ENCODE results near the gene NBDY.
A peak's percentile ranks its signal among the peaks of the same experiment; 100 is the strongest.
"Not testable (repeated sequence)": the region's sequence is repeated elsewhere in the genome, so short reads cannot be mapped to it uniquely, and the experiment has no call there.

NBDY gene

DNA sequence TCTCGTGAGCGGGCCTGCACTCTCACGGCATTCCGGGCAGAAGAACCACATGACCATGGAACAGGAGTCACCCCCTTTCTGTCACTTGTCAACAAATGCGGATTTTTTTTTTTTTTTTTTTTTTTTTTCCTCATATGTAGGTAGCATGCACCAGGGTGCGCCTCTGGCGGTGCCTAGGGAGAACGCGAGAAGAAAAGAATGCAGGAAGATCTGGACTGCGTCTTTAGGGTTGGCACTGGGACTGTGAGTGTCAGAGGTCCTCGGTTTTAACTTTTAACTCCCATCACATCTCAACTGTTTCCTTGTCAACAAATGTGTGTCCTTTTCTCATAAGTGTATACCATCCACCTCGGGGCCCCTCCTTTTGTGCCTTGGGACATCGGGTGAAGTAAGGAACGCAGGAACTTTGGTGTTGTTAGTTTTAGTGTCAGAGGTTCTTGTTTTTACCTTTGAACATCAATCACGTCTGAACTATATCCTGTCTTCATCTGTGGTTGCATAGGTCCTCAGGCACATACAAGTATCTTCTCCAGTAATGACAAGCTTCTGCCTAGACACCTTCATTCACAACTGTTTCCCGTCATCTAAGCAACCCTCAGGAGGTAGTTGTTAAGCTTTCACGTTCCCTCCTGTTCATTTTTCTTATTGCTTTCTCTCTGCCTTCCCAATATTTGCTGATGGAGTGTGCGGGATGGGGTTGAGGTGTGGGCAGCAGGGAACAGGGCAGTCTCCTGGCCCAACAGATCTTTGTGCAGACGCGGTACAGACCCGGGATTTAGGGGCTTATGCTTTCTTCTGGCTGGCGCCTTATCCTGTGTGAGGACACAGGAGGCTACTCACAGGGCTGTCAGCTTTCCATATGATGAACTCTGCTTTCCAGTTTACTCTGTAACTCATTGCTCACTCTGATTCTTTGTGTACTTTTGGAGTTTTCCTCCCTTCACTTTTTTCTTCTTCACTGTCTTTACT is 51.9 kb downstream of the NBDY start:
- not testable (repeated sequence) for H3K4me3 ChIP-seq (ENCODE audit: low read depth, low read length)

DNA sequence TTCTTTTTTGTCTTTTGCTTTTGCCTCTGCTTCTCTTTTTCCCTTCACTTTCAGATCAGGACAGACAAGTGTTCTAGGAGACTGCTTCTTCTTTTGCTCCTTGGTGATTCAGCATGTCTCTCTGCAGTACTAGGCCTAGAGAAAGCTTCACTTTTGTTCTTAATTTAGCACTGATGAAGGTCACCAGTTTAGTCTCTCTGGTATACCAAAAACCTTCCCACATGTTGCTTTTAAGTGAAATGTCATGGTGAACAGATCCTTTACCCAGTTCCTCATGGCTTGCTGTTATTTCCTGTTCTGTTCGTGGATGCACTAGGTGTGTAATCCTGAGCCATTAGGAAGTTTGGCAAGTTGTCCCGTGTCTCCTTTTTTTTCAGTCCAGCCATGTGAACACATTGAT is 53.3 kb downstream of the NBDY start:
- no peak overlapping the region for H3K4me3 ChIP-seq (ENCODE audit: low read depth, low read length)
- TF ChIP-seq, protein P1, sequence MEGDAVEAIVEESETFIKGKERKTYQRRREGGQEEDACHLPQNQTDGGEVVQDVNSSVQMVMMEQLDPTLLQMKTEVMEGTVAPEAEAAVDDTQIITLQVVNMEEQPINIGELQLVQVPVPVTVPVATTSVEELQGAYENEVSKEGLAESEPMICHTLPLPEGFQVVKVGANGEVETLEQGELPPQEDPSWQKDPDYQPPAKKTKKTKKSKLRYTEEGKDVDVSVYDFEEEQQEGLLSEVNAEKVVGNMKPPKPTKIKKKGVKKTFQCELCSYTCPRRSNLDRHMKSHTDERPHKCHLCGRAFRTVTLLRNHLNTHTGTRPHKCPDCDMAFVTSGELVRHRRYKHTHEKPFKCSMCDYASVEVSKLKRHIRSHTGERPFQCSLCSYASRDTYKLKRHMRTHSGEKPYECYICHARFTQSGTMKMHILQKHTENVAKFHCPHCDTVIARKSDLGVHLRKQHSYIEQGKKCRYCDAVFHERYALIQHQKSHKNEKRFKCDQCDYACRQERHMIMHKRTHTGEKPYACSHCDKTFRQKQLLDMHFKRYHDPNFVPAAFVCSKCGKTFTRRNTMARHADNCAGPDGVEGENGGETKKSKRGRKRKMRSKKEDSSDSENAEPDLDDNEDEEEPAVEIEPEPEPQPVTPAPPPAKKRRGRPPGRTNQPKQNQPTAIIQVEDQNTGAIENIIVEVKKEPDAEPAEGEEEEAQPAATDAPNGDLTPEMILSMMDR (IDR thresholded peaks at IDR 0.05; ENCODE audit: borderline replicate concordance, insufficient read depth, low read depth, low read length) = no peak

DNA sequence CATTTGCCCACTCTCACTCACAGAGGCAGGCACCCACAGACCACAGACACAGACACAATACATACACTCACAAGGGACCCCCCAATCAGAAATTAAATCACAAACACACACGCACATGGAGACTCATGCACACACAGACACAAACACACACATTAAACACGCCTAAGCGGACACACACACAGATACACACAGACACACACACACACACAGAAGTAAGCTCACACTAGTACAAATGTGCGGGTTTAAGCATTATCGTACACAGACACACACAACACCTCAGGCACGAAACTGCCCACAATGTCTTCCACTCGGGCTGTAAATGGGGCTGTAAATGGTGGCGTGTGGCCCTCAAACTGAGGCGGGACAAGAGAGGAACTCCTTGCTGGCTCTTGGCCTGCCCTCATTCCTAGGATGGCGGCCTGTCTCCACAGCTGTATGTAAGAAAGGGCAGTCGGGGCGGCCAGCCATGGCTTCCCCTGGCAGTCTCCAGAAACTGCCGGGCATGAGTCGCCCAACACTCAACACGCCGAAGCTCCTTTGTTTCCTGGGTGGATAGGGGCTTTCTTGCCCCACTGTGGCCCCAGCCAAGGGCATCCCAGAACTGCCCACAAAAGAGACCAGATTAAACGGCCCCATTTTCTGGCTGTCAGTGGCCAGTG is 53.9 kb downstream of the NBDY start:
- peak overlapping the region; percentile 37 for H3K4me3 ChIP-seq (ENCODE audit: low read depth, low read length)
- TF ChIP-seq, protein P1 (IDR thresholded peaks at IDR 0.05; ENCODE audit: borderline replicate concordance, insufficient read depth, low read depth, low read length) = no peak

DNA sequence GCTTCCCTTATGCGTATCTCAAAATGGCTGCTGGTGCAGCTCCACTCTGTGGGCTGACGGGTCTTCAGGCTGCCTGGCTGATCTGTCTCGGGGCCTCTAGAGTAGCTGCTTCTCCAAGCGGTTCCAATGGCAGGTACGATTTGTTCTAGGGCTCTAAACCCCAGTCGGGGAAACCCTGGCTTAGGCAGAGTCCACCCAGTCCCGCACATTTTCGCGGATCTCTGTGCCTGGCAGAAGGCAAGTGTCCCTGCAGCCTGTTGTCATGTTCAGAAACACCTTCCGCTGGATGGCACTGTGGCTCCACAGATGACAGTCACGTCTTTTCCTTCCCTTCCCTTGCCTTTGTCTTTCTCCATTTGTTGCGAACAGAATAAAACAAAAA is 54.4 kb downstream of the NBDY start:
- TF ChIP-seq, protein P1 (IDR thresholded peaks at IDR 0.05; ENCODE audit: borderline replicate concordance, insufficient read depth, low read depth, low read length) = peak; percentile 39; the same call in 1 of the 2 replicates
- H3K4me3 ChIP-seq (ENCODE audit: low read depth, low read length) = peak overlapping the region; percentile 37

DNA sequence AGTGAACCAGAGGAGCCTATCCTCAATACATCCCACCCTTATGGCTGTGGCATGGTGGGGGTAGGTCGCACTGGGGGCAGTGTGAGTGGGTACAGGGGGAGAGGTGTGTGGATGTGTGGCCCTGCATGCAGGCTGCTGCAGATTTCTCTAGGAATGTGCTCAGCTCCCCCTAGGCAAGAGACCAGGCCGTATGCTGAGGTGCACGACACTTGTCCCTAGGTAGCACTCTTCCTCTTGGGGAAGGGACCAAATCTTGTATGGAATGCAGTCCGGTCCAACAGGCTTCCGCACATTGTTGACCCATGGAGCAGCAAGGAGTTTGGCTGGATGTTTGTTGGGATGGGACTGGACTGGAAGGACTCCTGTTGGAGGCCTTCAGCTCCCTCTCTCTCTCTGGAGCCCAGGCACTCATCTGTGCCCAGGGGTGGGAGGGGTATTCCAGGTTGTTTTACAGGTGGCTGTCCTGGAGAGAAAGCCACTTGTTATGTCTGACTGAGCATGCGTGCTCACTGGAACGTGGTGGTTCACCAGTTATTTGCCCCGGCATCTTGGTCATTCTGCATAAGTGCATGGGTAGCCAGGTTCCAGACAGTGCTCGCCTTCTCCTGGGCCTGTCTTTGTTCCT is 55.1 kb downstream of the NBDY start:
- TF ChIP-seq, protein P1 (IDR thresholded peaks at IDR 0.05; ENCODE audit: borderline replicate concordance, insufficient read depth, low read depth, low read length) = no peak
- no peak overlapping the region for H3K4me3 ChIP-seq (ENCODE audit: low read depth, low read length)

DNA sequence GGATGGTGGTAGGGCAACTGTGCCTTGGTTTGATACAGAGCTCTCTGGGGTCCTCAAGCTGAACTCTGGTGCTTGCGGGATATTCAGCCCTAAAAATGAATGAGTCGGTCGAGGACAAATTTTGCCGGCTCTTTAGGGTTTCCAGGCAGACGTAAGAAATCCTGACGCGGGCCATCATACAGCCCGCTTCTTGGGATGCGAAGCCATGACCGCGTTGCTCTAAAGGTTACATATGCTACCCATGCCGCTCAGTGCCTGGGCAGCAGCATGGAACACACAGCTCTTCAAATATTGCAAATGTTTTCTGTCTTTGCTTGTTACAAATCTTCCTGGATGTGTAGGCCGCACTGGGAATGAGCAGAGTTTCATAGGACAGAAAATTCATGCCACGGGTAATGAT is 55.6 kb downstream of the NBDY start:
- no peak overlapping the region for H3K4me3 ChIP-seq (ENCODE audit: low read depth, low read length)
- TF ChIP-seq, protein P1 (IDR thresholded peaks at IDR 0.05; ENCODE audit: borderline replicate concordance, insufficient read depth, low read depth, low read length) = no peak

DNA sequence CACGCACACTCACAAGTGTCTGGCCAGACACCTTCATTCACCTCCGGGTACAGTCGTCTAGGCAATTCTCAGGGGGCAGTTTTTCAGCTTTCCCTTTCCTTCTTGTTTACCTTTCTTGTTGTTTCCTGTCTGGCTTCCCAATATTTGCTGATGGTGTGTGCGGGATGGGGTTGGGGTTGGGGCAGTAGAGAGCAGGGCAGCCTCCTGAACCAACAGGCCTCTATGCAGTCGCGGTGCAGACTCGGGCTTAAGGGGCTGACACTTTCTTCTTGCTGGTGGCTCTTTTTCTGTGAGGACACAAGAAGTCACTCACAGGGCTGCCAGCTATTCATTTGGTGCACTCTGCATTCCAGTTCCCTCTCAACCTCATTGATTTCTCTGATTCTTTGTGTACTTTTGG is 56.4 kb downstream of the NBDY start:
- H3K4me3 ChIP-seq (ENCODE audit: low read depth, low read length) = no peak overlapping the region
- TF ChIP-seq, protein P1 (IDR thresholded peaks at IDR 0.05; ENCODE audit: borderline replicate concordance, insufficient read depth, low read depth, low read length) = no peak
